OCI-LY3 (cell line): ENCODE data around the gene ANKRD33B.

Source experiments
- EZH2phosphoT487 ChIP-seq: fragments of 200-600 bp; shearing (Covaris generic); IDR thresholded peaks from 2 replicates; pipeline ENCODE4 v1.6.1; 2018; ENCODE audit warnings: antibody characterized with exemption, mixed run types, low read depth
- TF ChIP-seq, protein P1 (sequence below): fragments of 200-600, 300-600 bp; sonication (generic); IDR thresholded peaks from 2 replicates; pipeline ENCODE4 v1.5.1; 2014; ENCODE audit warnings: antibody characterized with exemption, low read length, low read depth

DNA sequence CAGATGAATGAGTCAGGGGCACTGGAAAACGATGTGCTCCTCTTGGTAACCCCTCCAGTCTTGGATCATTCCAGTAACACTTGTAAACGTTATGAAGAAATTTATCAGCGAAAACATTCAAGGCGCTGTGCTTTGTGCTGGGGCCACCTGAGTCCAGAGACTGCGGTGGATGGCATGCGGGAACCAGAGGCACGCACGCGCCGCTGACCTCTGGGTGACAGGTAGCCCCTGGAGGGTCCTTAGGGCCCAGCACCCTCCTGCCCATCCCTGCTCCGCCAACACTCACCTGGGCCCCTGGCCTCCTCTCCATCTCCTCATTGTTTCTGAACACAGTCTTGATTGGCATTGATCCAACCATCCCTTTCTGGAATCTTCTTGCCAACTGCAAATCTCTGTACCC, 110.2 kb downstream of the ANKRD33B start:
- TF ChIP-seq, protein P1, sequence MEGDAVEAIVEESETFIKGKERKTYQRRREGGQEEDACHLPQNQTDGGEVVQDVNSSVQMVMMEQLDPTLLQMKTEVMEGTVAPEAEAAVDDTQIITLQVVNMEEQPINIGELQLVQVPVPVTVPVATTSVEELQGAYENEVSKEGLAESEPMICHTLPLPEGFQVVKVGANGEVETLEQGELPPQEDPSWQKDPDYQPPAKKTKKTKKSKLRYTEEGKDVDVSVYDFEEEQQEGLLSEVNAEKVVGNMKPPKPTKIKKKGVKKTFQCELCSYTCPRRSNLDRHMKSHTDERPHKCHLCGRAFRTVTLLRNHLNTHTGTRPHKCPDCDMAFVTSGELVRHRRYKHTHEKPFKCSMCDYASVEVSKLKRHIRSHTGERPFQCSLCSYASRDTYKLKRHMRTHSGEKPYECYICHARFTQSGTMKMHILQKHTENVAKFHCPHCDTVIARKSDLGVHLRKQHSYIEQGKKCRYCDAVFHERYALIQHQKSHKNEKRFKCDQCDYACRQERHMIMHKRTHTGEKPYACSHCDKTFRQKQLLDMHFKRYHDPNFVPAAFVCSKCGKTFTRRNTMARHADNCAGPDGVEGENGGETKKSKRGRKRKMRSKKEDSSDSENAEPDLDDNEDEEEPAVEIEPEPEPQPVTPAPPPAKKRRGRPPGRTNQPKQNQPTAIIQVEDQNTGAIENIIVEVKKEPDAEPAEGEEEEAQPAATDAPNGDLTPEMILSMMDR: no peak
- no peak for TF ChIP-seq EZH2phosphoT487
